ENCODE measurements around the gene UMAD1. TPM values are rescaled to one million over a fixed set of nuclear protein-coding genes. Genes with fewer than 3 reads are reported as not detected.

The UMAD1 gene
- total and polyA plus RNA-seq, 2 of the 4 experiments (the other 2 are of a cell fraction) = 5.2 to 8.4 TPM

- Histone ChIP-seq H2AFZ (replicated peaks; ENCODE audit: low read length, poor library complexity) (peak overlapping the region; percentile 96), H4K20me1 (ENCODE audit: insufficient read depth, low read length) (no peaks in the 10 kb centered on the region), H2AK9ac (replicated peaks; ENCODE audit: low read depth, low read length, poor library complexity) (no peak overlapping the region), H2BK120ac (ENCODE audit: low read depth, low read length) (no peak overlapping the region), H3K9ac (ENCODE audit: low read depth, low read length) (peak overlapping the region; percentile 58; the same call in 1 of the 2 replicates), H3K18ac (ENCODE audit: low read depth, low read length) (no peak overlapping the region), H2BK5ac (ENCODE audit: low read depth, low read length, poor library complexity, severe bottlenecking) (no peak overlapping the region), H3K14ac (replicated peaks; ENCODE audit: low read depth, low read length) (no peak overlapping the region; the same call in 1 of the 2 replicates), H3K9me1 (ENCODE audit: insufficient read depth, low read length) (no peaks in the 10 kb centered on the region; the same call in 1 of the 2 replicates), H3K79me1 (ENCODE audit: low read depth in 1 of 2, low read length in 2 of 2) (peaks cover 13 to 21% of the 10 kb centered on the region in 2 experiments), H2AK5ac (ENCODE audit: low read depth, low read length) (no peak overlapping the region), H3K36me3 (ENCODE audit: control insufficient read depth, insufficient read depth, low read length) (no peaks in the 10 kb centered on the region), H2BK15ac (ENCODE audit: low read depth, low read length) (no peak overlapping the region), H3K9me3 (ENCODE audit: control insufficient read depth, insufficient read depth, low read length) (no peaks in the 10 kb centered on the region), H4K5ac (ENCODE audit: low read depth, low read length) (no peak overlapping the region), H2BK20ac (ENCODE audit: low read depth, low read length) (no peak overlapping the region), H3K27me3 (ENCODE audit: control insufficient read depth, insufficient read depth, low read length) (no peaks in the 10 kb centered on the region), H4K8ac (ENCODE audit: low read depth in 2 of 2, low read length in 2 of 2) (peak overlapping the region; percentile 49 to 53; a peak in 3 of 4 replicates), H3K4me3 (ENCODE audit: insufficient read depth, low read depth, low read length) (peak overlapping the region; percentile 78), H4K91ac (ENCODE audit: insufficient read depth, low read depth, low read length) (no peak overlapping the region), H3K27ac (ENCODE audit: insufficient read depth, low read length) (peak overlapping the region; percentile 39; the same call in 1 of the 2 replicates), H3K23ac (ENCODE audit: low read depth, low read length) (0 out of 2 replicates have a peak overlapping the region, but pooled peaks have one; percentile 21), H3K4ac (ENCODE audit: low read depth, low read length) (peak overlapping the region; percentile 50), H3K4me1 (ENCODE audit: control insufficient read depth, insufficient read depth, low read length) (no peaks in the 10 kb centered on the region), H3K4me2 (ENCODE audit: low read depth, low read length) (peak overlapping the region; percentile 56), H3K56ac (ENCODE audit: extremely low read depth, insufficient read depth, low read length) (peak overlapping the region; percentile 31)
- intact Hi-C loops (cut with micrococcal nuclease) = loop anchor here (2.0 to 5.0 kb wide), 6 partner anchors 57 to 577 kb away; no protein-coding TSS in a partner anchor
- ChIA-PET POLR2A (ENCODE audit: unreplicated experiment) (no interaction called here), CTCF (interaction anchor here (1.0 kb wide), 1 partner anchor 577 kb away, joined by 3 read pairs; no protein-coding TSS in a partner anchor)
- 0% methylated on average over 9 of the region's 19 CpGs; no CpG with 5 or more reads in 1 of the 2 experiments for WGBS, 2 experiments (ENCODE audit: extremely low coverage in 2 of 2, insufficient read length in 1 of 2)
- in situ Hi-C loops (cut with MboI; ENCODE audit: low sequenced_read_pairs) = no loop called here
- BruUV-seq (replicated peaks) = no TSS peak
- dilution Hi-C loops (cut with HindIII; ENCODE audit: low sequenced_read_pairs, unreplicated experiment) = no loop called here
- ATAC-seq (ENCODE audit: low read depth) = no peak
- peak; percentile 2 for DNase-seq
- TF ChIP-seq MAFK (IDR thresholded peaks at IDR 0.05; ENCODE audit: low read depth, low read length) (peak; percentile 79), RCOR1 (IDR thresholded peaks at IDR 0.05; ENCODE audit: insufficient replicate concordance, low read length) (no peak), RAD21 (IDR thresholded peaks at IDR 0.05; ENCODE audit: low read length) (no peak), POLR2A (IDR thresholded peaks at IDR 0.05; ENCODE audit: low read depth, low read length) (peak; percentile 0; the same call in 1 of the 2 replicates)
Measured at GRCh38 chr7:7639847-7640220, 718 bp upstream of the UMAD1 start.
